GM23338 (cell line): ENCODE results near the gene KCNMA1. TPM values are rescaled to one million over a fixed set of nuclear protein-coding genes. Genes with fewer than 3 reads are reported as not detected.

Source experiments
- ATAC-seq: fragments of 200-7000 bp; cut with Tn5 transposase; 3 replicates; pipeline ENCODE4 v1.9.1; 2020
- DNase-seq: peaks from one replicate; pipeline ENCODE4 v3.0.0-alpha.2; 2015; ENCODE audit warnings: low spot score
- H2AFZ ChIP-seq: fragments of 200-600 bp; sonication (generic); 2 replicates; pipeline ENCODE4 v1.8.0; 2016; ENCODE audit warnings: antibody characterized with exemption, mild to moderate bottlenecking, moderate library complexity
- H3F3A ChIP-seq: fragments of 200-600 bp; sonication (generic); replicated peaks from 2 replicates; pipeline ENCODE4 v1.8.0; 2017; ENCODE audit warnings: antibody characterized with exemption, mixed run types, low read depth
- H3K27ac ChIP-seq: fragments of 200-600 bp; sonication (generic); 2 replicates; pipeline ENCODE4 v1.6.1; 2016; ENCODE audit warnings: low read depth
- H3K27me3 ChIP-seq: fragments of 200-600 bp; sonication (generic); 2 replicates; pipeline ENCODE4 v1.8.0; 2016; ENCODE audit warnings: mild to moderate bottlenecking, mixed run types, moderate library complexity; ENCODE audit not compliant: insufficient read depth
- H3K36me3 ChIP-seq: fragments of 200-600 bp; sonication (generic); 2 replicates; pipeline ENCODE4 v1.8.0; 2016; ENCODE audit warnings: mild to moderate bottlenecking; ENCODE audit not compliant: insufficient read depth
- H3K4me1 ChIP-seq: fragments of 200-600 bp; sonication (generic); 2 replicates; pipeline ENCODE4 v1.8.0; 2016; ENCODE audit warnings: mild to moderate bottlenecking, moderate library complexity; ENCODE audit not compliant: insufficient read depth
- H3K4me2 ChIP-seq: fragments of 200-600 bp; sonication (generic); 2 replicates; pipeline ENCODE4 v1.7.1; 2017; ENCODE audit warnings: mixed run types
- H3K4me3 ChIP-seq: fragments of 200-600 bp; sonication (generic); 2 replicates; pipeline ENCODE4 v1.6.1; 2016; ENCODE audit warnings: mixed run types
- H3K79me2 ChIP-seq: fragments of 200-600 bp; sonication (generic); replicated peaks from 2 replicates; pipeline ENCODE4 v1.8.0; 2017; ENCODE audit warnings: mild to moderate bottlenecking; ENCODE audit not compliant: insufficient read depth
- H3K9me2 ChIP-seq: fragments of 200-600 bp; sonication (generic); 2 replicates; pipeline ENCODE4 v1.8.0; 2017; ENCODE audit not compliant: insufficient read depth
- H4K20me1 ChIP-seq: fragments of 200-600 bp; sonication (generic); replicated peaks from 2 replicates; pipeline ENCODE4 v1.8.0; 2017; ENCODE audit warnings: mild to moderate bottlenecking; ENCODE audit not compliant: insufficient read depth
- H3K27ac Mint-ChIP-seq: 2 replicates; pipeline ENCODE4 v1.8.0; 2020; ENCODE audit warnings: inconsistent platforms, mild to moderate bottlenecking, moderate library complexity, mixed read lengths
- H3K27me3 Mint-ChIP-seq: 3 replicates; pipeline ENCODE4 v1.8.0; 2022; ENCODE audit warnings: low read depth, mild to moderate bottlenecking, moderate library complexity, mixed read lengths, inconsistent platforms; ENCODE audit not compliant: insufficient read depth, poor library complexity
- H3K36me3 Mint-ChIP-seq: 3 replicates; pipeline ENCODE4 v1.8.0; 2021; ENCODE audit warnings: low read depth, mild to moderate bottlenecking, inconsistent platforms, moderate library complexity, mixed read lengths
- H3K4me1 Mint-ChIP-seq: 3 replicates; pipeline ENCODE4 v1.8.0; 2020; ENCODE audit warnings: mild to moderate bottlenecking, inconsistent platforms, mixed read lengths
- H3K4me3 Mint-ChIP-seq: 3 replicates; pipeline ENCODE4 v1.8.0; 2021; ENCODE audit warnings: moderate library complexity, mild to moderate bottlenecking, inconsistent platforms, mixed read lengths
- H3K9me3 Mint-ChIP-seq: 3 replicates; pipeline ENCODE4 v1.8.0; 2020; ENCODE audit warnings: moderate library complexity, mild to moderate bottlenecking, inconsistent platforms, mixed read lengths
- CREB1 ChIP-seq: fragments of 250-450 bp; sonication (Bioruptor Pico); IDR thresholded peaks from 2 replicates; pipeline ENCODE4 v1.5.0; 2020; ENCODE audit warnings: low read depth, mild to moderate bottlenecking, moderate library complexity
- EZH2 ChIP-seq: fragments of 200-600 bp; sonication (generic); IDR thresholded peaks from one replicate; pipeline ENCODE4 v1.8.0; 2017; ENCODE audit warnings: antibody characterized with exemption, mild to moderate bottlenecking, low read depth; ENCODE audit not compliant: unreplicated experiment
- EZH2phosphoT487 ChIP-seq: fragments of 200-600 bp; sonication (generic); IDR thresholded peaks from one replicate; pipeline ENCODE4 v1.8.1; 2018; ENCODE audit warnings: antibody characterized with exemption; ENCODE audit not compliant: unreplicated experiment
- JUNB ChIP-seq: IDR thresholded peaks from one replicate; pipeline ENCODE4 v1.6.1; 2016; ENCODE audit warnings: antibody characterized with exemption; ENCODE audit not compliant: unreplicated experiment
- NANOG ChIP-seq: IDR thresholded peaks from 2 replicates; pipeline ENCODE4 v1.6.1; 2016; ENCODE audit warnings: antibody characterized with exemption, borderline replicate concordance
- POLR2AphosphoS5 ChIP-seq: IDR thresholded peaks from 2 replicates; pipeline ENCODE4 v1.6.1; 2016; ENCODE audit warnings: antibody characterized with exemption, low read depth
- STAT1 ChIP-seq: IDR thresholded peaks from one replicate; pipeline ENCODE4 v1.6.1; 2016; ENCODE audit warnings: antibody characterized with exemption; ENCODE audit not compliant: unreplicated experiment
- ZNF331 ChIP-seq: fragments of 250-450 bp; sonication (Bioruptor Pico); IDR thresholded peaks from 2 replicates; pipeline ENCODE4 v1.5.0; 2020; ENCODE audit warnings: low read depth, mild to moderate bottlenecking, moderate library complexity
- ZNF462 ChIP-seq: fragments of 250-450 bp; sonication (Bioruptor Pico); IDR thresholded peaks from 2 replicates; pipeline ENCODE4 v1.5.0; 2020; ENCODE audit warnings: mild to moderate bottlenecking, moderate library complexity
- polyA plus RNA-seq: library from polyadenylated mRNA; unstranded; fragments of >200 nt; fragmentation: Nextera tagmentation; extraction: Ambion mirVana; gene quantifications from 2 replicates; pipeline ENCODE4 v1.2.1, GENCODE V29; 2016
- total RNA-seq: library from RNA; depleted of rRNA; stranded (reverse); fragments of >200 nt; shearing (Covaris generic); gene quantifications from 2 replicates; pipeline ENCODE4 v1.2.3, GENCODE V29; 2014

Gene KCNMA1
- total and polyA plus RNA-seq, 2 experiments from 2014 or later, result 8.2 to 9.0 TPM

- no peak for TF ChIP-seq ZNF462 (CRISPR knock-in tag)
- no peak for TF ChIP-seq STAT1
- no peak for TF ChIP-seq NANOG
- no peak for TF ChIP-seq CREB1 (CRISPR knock-in tag)
- no peak for TF ChIP-seq JUNB
Observed at GRCh38 chr10:77193001-77193400, 444.6 kb downstream of the KCNMA1 start (continued).

- ATAC-seq (no peak), DNase-seq (no peak)
- Histone ChIP-seq H3K27ac (no peak overlapping the region), H3F3A (no peaks in the 10 kb centered on the region), H3K4me3 (no peak overlapping the region), H4K20me1 (no peaks in the 10 kb centered on the region; the same call in 1 of the 2 replicates), H3K4me2 (no peak overlapping the region), H3K4me1 (peaks cover 16% of the 10 kb centered on the region; the same call in 1 of the 2 replicates), H3K79me2 (no peaks in the 10 kb centered on the region), H3K27me3 (no peaks in the 10 kb centered on the region), H3K9me2 (no peaks in the 10 kb centered on the region), H3K36me3 (no peaks in the 10 kb centered on the region), H2AFZ (no peak overlapping the region)
- Mint-ChIP-seq H3K9me3 (no peaks in the 10 kb centered on the region), H3K27me3 (no peaks in the 10 kb centered on the region), H3K27ac (no peak overlapping the region), H3K4me1 (peaks cover 11% of the 10 kb centered on the region), H3K4me3 (no peak overlapping the region), H3K36me3 (no peaks in the 10 kb centered on the region)
- TF ChIP-seq POLR2AphosphoS5, result no peak
- no peak for TF ChIP-seq ZNF462 (CRISPR knock-in tag)
- no peak for TF ChIP-seq STAT1
- no peak for TF ChIP-seq EZH2
- TF ChIP-seq ZNF331 (CRISPR knock-in tag), result no peak
- no peak for TF ChIP-seq EZH2phosphoT487
- no peak for TF ChIP-seq CREB1 (CRISPR knock-in tag)
- TF ChIP-seq JUNB, result no peak
Observed at GRCh38 chr10:77192402-77192801, 445.2 kb downstream of the KCNMA1 start.
